Omental fat pad (tissue), 4 donors: Measurements from ENCODE around the gene AXIN2. TPM values are rescaled to one million over a fixed set of nuclear protein-coding genes. Genes with fewer than 3 reads are reported as not detected.
A peak's percentile ranks its signal among the peaks of the same experiment; 100 is the strongest.
"Not testable (repeated sequence)": the region's sequence is repeated elsewhere in the genome, so short reads cannot be mapped to it uniquely, and the experiment has no call there.

Source experiments
- ATAC-seq: fragments of 150-250 bp; one replicate; pipeline ENCODE4 v1.9.1; 2016; ENCODE audit warnings: mild to moderate bottlenecking, moderate library complexity; ENCODE audit not compliant: low FRiP score
- DNase-seq: peaks from one replicate; pipeline ENCODE4 v3.0.0-alpha.2; 2019; ENCODE audit warnings: low spot score
- CTCF ChIP-seq, 3 donors: fragments of 450-650 bp; IDR thresholded peaks; one replicate each; pipeline ENCODE4 v1.5.1; 2016 to 2017; ENCODE audit warnings: antibody characterized with exemption in 3 of 3, mild to moderate bottlenecking in 3 of 3, moderate library complexity in 2 of 3
- total RNA-seq, 4 donors: library from RNA; depleted of rRNA; stranded (reverse); fragments of >200 nt; gene quantifications; one replicate each; pipeline ENCODE4 v1.1.0, GENCODE V29; 2016

The AXIN2 gene
- total RNA-seq, 4 donors from 2014 or later: 8.3 to 20.2 (median 11.2) TPM

- TF ChIP-seq CTCF (IDR thresholded peaks at IDR 0.05): no peak
- DNase-seq: no peak
- ATAC-seq: no peak
Observed at GRCh38 chr17:65487161-65487560, 74.3 kb downstream of the AXIN2 start.

GRCh38 chr17:65485388-65486299, 75.8 kb downstream of the AXIN2 start:
- ATAC-seq (peak; percentile 77), DNase-seq (no peak)
- TF ChIP-seq CTCF (IDR thresholded peaks at IDR 0.05): no peak

- not testable (repeated sequence) for ATAC-seq, DNase-seq
Observed at GRCh38 chr17:65484405-65484804, 77.0 kb downstream of the AXIN2 start.

GRCh38 chr17:65483438-65483837, 78.0 kb downstream of the AXIN2 start:
- ATAC-seq (no peak), DNase-seq (no peak)
- no peak for TF ChIP-seq CTCF (IDR thresholded peaks at IDR 0.05)

GRCh38 chr17:65482201-65482600, 79.2 kb downstream of the AXIN2 start:
- no peak for TF ChIP-seq CTCF (IDR thresholded peaks at IDR 0.05)
- no peak for DNase-seq
- no peak for ATAC-seq

GRCh38 chr17:65479282-65479681, 82.2 kb downstream of the AXIN2 start:
- no peak for TF ChIP-seq CTCF (IDR thresholded peaks at IDR 0.05)
- ATAC-seq (no peak), DNase-seq (no peak)
